ENCODE measurements around the gene PIGT. TPM values are rescaled to one million over a fixed set of nuclear protein-coding genes. Genes with fewer than 3 reads are reported as not detected.

Gene PIGT
- total and polyA plus RNA-seq, 10 of the 15 experiments (the other 5 are each of a cell fraction or from before 2014, with no cell fraction given) = 18.6 to 66.0 (median 35.3) TPM

- TF ChIP-seq SKIL (IDR thresholded peaks at IDR 0.05; ENCODE audit: low read depth, poor library complexity, severe bottlenecking) = no peak
- no peak for TF ChIP-seq EZH2 (IDR thresholded peaks at IDR 0.05; ENCODE audit: borderline replicate concordance, control insufficient read depth, low read depth, low read length)
- TF ChIP-seq ZBTB40 (IDR thresholded peaks at IDR 0.05; ENCODE audit: borderline replicate concordance) = no peak
- no peak for TF ChIP-seq TCF3 (IDR thresholded peaks at IDR 0.05; ENCODE audit: borderline replicate concordance, insufficient read depth, low read depth, low read length)
- TF ChIP-seq BCL3 (IDR thresholded peaks at IDR 0.05; ENCODE audit: borderline replicate concordance, insufficient read depth, low read depth, low read length, poor library complexity, severe bottlenecking) = no peak
Measured at GRCh38 chr20:45409521-45410272, 6.2 kb upstream of the PIGT start (continued).
